RPMI8226 (cell line): ENCODE measurements around the gene FAM78B.
A peak's percentile ranks its signal among the peaks of the same experiment; 100 is the strongest.

Source experiments
- DNase-seq: peaks from one replicate; pipeline ENCODE4 v3.0.0-alpha.2; 2015

Gene FAM78B

DNA sequence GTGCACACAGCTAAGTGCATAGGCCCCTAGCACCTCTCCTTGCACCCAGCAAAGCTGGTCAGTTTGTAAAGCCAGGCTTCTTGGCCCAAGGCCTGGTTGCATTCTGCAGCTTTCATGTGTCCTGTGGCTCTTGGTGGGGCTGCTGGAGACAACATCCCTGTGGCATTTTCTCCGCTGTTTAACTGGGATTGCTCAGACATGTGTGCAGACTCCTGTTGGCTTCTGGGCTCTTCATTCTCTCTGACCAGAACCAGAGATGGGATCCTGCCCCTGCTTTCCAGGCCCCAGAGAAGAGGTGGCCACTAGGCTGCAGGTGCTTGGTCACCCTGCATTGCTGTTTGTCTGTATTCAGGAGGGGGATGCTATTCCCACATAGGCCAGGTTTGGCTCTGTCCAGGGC, 50.8 kb downstream of the FAM78B start:
- DNase-seq: no peak

DNA sequence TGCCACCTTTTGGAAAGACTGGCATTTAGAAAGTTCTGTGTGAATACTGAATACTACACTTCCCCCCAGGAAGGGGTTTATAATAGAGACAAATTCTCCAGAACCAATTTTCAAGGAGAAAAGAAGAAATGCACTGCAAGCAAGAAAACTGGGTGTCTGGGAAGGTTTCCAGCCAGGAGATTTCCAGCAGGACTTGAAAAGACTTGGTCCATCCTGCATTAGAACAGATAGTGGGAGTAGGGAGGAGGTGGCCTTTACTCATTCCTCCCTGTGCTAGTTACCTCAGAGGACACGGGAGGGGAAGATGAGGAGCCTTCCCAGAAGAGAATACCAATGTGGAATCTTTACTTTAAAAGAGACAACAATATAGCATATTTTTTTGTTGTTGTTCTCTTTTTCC, 52.4 kb downstream of the FAM78B start:
- no peak for DNase-seq

DNA sequence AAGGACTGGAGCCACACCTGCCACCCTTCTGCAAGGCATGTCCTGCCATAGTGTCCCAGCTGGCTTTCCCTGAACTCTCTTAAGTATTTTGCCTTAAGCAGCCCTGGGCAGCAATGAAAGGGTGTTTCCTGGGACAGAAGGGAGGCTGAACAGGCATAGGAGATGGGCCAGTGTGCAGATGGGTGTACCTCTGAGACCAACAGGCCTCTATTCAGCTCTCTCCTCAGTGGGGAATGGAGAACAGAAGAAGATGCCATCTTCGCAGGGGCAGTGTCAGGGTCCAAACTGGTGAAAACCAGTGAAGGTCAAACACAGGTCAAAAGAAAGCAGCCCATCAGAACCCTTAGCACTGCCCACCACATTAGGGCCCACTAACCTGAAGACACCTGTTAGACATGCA, 53.2 kb downstream of the FAM78B start:
- DNase-seq: no peak

DNA sequence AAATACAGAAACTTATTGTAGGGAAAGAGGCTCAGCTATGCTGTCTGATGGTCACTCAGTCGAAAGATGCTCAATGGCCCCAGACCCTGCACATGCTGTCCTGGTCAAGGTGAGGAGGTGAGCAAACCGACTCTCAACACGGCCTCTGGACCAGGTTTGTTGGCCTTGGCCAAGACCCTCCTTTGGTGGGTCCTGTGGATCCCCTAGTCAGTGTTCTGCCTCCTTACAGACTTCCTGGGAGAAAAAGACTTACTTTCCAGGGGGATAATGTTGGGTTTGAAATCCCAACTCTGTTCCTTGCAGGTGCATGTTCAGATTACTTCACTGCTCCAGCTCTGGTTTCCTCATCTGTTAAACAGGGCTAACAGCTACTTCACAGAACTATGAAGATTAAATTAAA, 53.8 kb downstream of the FAM78B start:
- DNase-seq: no peak

DNA sequence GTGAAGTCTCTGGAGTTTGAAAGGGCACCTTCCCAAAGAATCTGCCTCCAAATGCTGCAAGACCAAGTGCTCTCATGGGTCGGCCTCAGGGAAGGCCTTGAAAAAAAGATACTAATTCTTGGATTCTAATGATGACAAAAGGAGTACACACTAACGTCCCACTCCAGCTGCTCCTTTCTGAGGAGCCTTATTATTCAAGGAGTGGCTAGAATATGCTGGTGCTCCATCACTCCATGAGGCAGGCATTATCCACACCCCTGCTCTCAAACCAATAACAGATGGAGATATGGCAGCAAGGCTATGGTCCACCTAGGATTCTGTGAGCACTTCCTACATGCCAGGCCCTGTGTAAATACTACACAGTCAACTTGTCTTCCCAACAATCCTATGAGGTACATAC, 54.4 kb downstream of the FAM78B start:
- DNase-seq: no peak

DNA sequence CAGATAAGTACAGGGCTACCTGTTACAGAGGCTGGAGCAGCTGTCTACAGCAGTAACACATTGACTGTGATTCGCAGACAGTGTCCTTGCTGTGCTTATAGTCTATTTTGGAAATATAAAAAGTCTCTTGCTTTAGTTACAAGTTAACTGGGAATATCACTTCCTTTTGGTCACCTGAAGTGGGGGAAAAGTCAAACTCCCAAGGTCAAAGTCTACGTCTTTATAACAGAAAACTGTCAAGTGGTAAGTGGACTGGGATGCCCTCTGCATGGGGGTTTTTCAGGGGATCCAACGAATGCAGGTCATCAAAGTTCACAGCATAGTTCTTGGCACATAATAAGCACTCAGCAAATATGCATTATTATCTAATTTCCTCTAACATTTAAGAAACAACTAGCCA, 55.4 kb downstream of the FAM78B start:
- no peak for DNase-seq

DNA sequence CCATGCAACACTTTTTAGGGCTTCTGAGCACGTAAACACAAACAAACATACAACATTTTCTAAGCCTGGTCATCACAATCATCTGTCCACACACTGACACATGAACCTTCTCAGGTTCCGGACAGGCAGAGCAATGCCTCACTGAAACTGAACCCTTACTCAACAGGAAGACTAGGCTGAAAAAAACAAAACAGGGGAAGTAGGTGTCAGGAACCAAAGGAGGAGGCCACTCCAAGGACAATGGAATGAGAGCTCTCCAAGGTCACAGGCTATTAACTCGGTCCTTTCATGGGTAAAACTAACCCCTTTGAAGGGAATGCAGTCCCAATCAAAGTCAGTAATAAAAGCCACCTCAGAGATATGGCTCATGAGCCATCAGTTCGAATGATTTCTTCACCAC, 76.6 kb downstream of the FAM78B start:
- DNase-seq: no peak

DNA sequence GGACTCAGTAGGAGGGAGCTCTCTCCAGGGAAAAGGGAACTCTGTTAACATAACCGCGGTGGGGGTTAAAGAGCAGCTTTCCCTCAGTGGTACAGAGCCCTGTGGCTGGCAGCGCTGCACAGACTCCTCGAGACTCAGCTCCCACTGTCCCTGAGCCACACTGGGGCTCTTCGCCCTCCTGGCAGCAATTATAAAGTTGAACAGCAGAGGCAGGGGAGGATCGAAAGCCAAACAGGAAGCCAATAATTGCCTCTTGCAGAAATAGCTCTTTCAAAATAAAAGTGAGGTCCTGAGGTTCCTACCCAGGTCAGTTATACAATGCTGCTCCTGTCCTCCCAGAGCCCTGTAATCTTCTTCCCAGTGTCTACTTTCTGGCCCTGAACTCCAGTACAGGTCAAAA, 77.0 kb downstream of the FAM78B start:
- peak; percentile 12 for DNase-seq

DNA sequence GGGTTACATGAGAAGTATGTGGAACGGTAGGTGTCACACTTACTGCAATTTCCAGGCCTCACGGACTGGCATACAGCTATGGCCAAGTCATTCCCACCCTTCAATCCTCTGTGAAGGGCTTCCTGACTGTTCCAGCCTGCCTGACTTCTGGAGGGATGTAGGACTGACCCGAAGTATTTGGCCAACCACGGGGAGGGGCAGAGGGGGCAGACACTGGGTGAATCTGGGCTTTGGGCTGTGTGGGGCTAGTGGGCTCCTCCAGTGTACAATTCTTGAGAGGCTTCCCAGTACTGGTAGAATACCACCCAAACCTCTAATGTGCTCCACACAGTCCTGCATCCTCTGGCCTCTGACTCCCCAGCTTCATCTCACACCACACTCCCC, 78.2 kb downstream of the FAM78B start:
- no peak for DNase-seq

DNA sequence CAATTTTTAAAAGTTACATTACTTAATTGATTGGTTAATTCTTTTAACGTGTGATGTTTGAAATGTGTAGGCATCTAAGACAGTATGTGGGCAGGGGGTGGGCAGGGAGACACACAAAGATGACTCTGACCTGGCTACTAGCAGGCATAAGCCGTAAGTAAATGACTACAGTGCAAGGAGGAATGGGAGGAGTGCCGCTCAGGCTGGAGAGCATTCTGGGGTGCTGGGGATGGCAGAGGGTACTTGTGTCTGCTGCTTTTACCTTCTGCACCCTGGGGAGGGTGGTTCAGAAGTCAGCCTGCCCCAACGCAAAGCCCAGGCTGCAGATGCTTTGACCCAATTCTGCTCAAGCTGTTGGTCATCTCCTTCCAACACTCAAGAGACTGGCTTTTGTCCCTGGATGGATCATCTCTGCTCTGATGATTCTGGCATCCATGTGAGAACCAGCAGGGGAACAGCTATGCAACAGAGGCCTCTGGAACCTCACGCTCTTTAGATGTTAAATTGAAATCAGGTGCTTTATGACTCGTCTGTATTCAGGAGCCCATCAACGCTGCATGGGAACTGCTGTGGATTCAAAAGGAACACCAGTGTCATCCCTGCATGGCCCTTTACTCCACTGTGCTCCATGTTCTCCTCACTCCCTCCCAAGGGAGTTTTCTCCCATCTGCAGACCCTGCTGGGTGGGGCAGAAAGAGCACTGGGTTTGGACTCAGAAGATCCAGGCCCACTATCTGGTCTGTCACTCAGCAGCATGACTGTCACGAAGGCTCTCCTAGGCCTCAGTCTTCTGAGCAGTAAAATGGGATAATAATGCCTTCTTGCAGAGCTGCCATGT, 78.8 kb downstream of the FAM78B start:
- no peak for DNase-seq

DNA sequence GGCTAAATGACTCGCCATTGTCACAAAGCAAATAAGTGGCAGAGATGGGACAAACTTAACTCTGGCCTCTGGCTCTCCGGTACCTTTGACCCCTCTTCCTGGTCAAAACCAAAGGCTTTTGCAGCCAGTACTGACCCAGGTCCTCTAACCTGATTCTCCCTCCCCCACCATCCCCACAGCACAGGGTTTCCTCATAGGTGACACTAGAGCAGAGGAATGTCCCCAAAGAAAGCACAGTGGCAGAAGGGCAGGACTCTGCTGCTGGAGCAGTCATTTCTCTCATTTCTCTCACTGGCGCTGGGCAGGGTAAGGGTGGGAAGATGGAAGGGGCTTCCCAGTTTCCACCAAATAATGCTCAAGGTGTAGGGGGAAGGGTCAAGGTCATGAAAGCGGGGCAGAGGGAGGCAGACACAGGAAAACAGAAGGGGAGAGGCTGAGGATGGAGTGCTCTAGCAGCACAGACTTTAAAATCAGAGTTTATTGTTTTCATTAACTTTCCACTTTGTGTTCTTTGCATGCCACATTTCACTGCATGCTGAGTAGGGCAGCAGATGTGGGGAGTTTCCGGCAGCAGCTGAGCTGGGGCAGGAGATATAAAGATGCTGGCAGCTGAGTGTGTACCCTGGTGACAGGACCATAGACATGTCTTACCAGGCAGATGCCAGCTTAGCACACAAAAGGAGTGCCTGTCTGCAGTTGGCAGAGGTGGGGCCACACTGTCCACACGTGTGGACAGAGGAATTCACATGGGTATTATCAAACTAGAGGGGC, 80.5 kb downstream of the FAM78B start:
- DNase-seq: no peak

DNA sequence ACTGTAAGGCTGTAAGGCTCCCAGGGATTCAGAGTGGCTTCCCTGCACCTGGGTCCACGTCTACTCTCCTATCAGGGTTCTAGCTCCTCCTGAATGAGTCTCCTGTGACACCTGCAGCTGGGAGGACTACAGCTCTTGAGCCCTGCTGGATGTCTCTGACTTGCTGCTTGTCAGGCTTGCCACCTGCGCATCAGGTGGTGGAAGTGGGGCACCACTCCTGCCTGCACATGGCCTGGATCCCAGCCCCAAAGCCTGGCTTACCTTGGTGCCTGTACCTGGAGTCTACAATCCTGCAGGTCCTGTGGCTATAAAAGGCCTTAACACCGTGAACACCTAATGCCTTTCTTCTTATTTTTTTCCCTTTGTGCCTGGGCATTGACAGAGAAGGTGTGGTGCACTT, 82.2 kb downstream of the FAM78B start:
- DNase-seq: no peak

DNA sequence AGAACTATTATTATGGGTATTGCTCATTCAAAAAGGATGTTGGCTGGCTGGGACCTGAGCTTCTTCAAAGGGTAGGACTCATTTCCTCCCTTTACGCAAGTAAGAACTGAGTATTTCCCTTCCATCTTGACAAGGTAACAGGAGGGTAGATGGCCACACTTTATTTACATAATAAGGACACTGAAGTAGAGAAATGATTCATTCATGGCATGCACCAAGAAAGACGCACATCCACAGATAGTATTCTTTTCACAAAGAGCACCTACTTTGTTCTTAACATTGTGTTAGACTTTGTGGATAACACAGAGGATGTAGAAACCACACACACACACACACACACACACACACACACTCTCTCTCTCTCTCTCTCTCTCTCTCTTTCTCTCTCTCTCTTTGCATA, 82.9 kb downstream of the FAM78B start:
- no peak for DNase-seq

DNA sequence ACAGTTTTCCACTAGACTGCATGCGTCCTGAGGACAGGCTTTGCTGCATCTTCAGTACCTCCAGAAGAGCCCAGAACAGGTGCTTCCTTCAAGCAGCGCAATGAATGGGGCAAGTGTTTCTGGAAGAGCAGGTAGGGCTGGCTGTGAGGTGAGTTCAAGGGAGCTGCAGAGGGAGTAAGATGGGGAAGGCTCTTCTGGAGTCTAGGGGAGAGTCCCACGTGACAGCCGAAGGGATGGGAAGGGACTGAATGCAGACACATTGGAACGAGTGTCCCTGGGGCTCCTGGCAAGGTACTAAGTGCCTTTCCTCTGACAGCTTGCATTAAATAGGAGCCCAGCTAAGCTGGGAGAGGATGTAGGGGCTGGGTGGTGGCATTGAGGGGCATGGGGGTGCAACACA, 84.2 kb downstream of the FAM78B start:
- DNase-seq: no peak

DNA sequence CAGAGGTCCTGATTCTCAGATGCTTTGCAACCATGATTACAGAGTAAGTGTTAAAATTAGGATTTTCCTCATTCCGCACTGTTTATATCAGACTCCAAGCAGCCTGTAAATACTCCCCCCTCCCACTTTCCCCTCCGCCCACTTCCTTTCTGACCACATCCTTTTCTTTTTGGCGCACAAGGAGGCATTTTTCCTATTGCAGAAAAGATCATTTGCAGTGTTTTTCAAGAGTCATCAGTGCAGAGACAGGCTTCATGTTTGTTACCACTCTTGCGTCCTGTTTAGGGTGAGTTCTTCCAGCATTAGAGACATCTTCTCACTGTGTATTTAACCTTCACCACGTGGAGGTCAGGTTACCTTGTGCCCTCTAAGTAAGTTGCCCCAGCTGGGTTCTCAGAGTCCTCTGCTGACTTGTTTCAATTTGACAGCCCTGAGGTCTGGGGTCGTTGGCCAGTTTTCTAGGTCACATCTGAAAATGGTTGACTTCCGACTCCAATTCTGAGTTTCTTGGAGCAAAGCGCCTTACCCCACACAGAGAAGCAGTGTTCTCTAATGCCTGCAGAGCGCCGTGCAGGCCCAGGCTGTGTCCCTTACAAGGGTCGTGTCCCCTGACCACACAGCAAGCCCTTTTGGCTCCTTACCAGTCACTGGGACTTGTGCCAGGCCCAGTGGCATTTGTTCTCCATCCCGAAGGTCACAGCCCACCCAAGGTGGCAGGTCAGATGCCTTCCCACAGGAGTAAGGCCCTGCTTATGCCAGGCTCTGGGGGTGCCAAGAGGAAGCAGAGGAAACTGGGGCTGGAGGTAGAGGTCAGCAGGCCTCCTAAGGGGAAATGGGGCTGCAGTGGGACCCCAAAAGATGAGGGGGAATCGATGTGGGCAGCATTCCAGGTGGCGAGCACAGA, 85.6 kb downstream of the FAM78B start:
- no peak for DNase-seq

DNA sequence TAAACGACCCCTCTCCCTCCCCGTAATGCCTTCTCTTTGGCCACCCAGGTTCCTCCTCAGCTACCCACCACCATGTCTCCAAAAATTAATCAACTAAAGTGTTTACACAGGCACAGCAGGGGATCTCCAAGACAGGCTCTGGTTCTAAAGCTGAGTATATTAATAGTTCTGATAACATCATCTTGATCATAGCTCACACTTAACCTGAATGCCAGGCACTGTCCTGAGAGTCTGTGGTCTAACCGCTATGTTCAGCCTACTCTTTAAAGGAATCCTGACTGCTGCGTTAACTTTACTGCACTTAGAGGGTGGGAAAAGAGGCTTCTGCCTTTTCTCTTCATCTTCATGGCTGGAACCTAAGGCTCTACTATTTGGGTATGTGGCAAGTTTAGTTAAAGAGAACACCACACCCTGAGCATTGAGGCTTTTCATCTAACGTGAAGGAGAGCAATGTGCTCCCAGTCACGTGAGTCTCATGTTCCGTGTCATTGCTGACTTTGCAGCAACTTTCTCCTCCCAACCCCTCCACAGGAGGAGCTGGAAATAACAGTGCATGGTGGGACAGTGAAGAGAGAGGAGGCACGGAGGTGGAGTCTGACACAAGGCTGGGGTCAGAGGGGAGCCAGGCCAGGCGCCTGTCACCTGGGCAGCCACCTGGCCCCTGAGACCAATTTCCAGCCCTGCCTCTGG, 86.4 kb downstream of the FAM78B start:
- peak; percentile 6 for DNase-seq

DNA sequence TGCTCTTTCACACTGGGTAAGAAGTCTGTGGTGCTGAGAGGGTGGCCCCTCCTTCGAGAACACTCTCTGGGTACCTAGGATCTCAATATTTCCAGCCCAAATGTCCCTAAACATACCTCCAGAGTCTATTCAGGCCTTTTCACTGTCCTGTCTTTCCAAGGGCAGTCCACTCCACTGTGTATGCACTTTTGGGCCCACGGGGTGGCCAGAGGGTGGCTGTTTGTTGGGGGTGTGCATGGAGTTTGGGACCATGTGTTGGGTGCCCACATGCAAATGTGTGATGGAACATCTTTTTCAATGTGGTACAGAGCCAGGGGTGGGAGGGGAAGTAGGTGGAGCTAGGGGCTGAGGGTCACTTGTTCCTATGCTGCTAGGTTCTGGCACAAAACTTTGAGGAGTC, 87.5 kb downstream of the FAM78B start:
- DNase-seq: no peak

DNA sequence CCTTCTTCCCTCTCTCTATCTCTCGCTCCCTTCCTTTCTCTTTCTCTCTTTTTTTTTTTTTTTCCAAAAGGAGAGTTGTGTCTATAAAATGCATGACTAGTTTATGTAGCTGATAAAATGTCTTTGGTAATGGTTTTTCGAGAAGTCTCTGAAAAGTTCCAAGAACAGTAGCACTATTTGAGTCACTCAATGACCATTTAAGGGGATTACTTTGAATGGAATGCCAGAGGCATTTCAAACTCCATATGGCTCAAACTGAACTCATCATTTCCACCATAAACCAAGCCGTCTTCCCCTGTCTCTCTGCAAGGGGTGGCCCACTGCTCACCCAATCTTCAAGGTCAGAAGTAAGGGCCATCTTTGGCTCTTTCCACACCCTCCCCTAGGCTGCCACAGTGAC, 93.3 kb downstream of the FAM78B start:
- no peak for DNase-seq

DNA sequence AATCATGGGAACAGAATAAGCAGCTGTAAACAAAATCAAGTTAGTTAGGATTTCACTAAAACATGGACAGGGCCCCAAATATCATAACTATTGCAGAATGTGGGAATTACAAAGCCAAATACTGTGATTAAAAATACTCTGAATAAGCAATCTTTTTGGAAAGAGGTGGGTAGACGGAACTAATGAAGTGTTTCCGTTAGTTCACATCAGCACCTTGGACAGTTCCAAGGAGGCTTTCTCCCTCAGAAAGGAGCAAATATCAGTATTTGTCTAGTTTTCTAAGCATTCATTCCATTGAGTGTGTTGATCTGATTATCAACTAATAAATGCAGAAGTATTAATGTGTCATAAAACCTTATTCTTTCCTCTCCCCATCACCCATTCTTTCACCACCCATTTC, 97.4 kb downstream of the FAM78B start:
- DNase-seq: peak; percentile 66

DNA sequence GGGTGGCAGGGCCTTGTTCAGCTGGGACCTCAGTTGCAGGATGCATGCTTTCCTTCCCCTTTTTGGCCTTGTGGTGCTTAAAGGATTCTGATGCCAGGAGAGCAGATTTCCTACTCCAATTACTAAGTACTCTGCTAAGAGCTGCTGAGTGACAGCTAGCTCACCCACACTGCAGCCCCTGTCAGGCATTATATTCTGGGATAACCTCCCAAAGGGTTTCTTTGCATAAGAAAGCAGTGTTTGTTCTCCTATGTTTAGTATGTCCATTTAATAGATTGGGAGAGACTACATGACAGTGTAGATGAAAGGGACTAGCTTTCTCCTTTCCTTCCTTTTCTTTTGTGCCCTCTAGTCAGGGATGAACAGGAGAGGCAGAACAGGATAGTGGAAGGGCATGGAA, 100.7 kb downstream of the FAM78B start:
- no peak for DNase-seq

DNA sequence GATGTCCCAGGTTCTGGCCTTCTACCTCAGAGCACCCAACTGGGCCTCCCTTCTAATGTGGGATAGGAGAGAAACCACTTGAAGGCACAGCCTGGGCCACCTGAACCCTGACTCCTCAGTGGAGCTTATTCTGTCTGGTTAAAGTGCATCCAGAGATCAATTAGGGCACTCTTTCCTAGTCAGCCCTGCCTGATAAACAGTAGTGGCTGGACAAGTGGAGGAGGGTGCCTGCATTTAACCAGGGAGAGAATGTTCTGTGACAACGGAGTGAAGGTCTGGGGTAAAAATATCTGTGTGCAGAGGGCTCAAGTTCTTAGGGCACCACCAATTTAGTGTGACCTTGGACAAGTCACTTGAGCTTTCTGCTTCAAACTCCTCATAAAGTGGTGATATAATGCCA, 101.8 kb downstream of the FAM78B start:
- DNase-seq: no peak

DNA sequence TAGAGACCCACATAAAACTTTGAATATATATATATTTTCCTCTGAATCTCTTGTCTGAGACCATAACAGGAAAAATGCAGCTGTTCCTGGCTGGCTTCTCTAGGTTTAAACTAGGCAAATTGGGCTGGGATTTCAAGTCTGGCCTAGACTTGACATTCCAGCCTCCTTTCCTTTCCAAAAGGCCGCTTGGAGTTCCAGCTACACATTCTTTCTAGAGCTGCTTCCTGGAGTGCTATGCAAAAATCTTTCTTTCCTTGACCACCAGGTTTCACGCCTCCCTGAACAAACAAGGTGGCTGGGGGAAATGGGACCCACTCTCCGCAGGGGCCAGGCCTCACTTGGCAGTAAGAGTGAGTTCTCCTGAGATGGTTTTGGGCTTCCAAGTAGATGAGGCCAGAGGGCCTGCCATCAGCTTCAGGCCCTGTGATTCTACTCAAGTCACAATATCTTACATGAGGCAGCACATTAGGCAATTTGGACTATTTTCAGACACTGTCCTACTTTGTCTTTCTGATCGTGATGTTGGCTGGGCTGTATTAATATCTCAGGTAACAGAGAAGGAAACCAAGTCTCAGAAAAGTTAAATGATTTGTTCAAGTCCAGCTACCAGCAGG, 102.4 kb downstream of the FAM78B start:
- DNase-seq: no peak
